Transverse colon (tissue), 4 donors: ENCODE measurements around the gene SLC1A7.

Experiments
- CTCF ChIP-seq, 5 experiments: fragments of 200-600 bp in 3 of 5; fragments of 450-650 bp in 2 of 5; sonication (generic) in 3 of 5; IDR thresholded peaks; 1 replicate in 2 of 5; 2 replicates in 3 of 5; pipeline ENCODE4 v1.5.1; 2016 to 2017; ENCODE audit warnings: antibody characterized with exemption in 5 of 5, inconsistent platforms in 3 of 5, mild to moderate bottlenecking in 2 of 5, moderate library complexity in 1 of 5
- EP300 ChIP-seq: sonication (generic); formaldehyde crosslinking; IDR thresholded peaks from one replicate; pipeline ENCODE4 v1.6.1; 2017; ENCODE audit warnings: antibody characterized with exemption, low read depth
- POLR2A ChIP-seq: fragments of 450-650 bp; IDR thresholded peaks from one replicate; pipeline ENCODE4 v1.6.1; 2016; ENCODE audit warnings: antibody characterized with exemption, mild to moderate bottlenecking, moderate library complexity
- POLR2AphosphoS5 ChIP-seq, 3 donors: sonication (generic); formaldehyde crosslinking; IDR thresholded peaks; one replicate each; pipeline ENCODE4 v1.6.1; 2016; ENCODE audit warnings: antibody characterized with exemption in 3 of 3

- no peak for TF ChIP-seq CTCF (IDR thresholded peaks at IDR 0.05)
- TF ChIP-seq POLR2AphosphoS5 (IDR thresholded peaks at IDR 0.05): no peak
- TF ChIP-seq POLR2A: no peak
- no peak for TF ChIP-seq EP300
Observed at GRCh38 chr1:53129891-53130597, 12.4 kb downstream of the SLC1A7 start.
